GM12873 (cell line): ENCODE measurements around the gene PRKAR1A.

Experiments
- CTCF ChIP-seq: IDR thresholded peaks from 2 replicates; pipeline ENCODE4 v1.5.1; 2012; ENCODE audit warnings: low read depth, mild to moderate bottlenecking, moderate library complexity, low read length, control low read depth; ENCODE audit not compliant: insufficient read depth; ENCODE audit errors: missing control alignments

Gene PRKAR1A

DNA sequence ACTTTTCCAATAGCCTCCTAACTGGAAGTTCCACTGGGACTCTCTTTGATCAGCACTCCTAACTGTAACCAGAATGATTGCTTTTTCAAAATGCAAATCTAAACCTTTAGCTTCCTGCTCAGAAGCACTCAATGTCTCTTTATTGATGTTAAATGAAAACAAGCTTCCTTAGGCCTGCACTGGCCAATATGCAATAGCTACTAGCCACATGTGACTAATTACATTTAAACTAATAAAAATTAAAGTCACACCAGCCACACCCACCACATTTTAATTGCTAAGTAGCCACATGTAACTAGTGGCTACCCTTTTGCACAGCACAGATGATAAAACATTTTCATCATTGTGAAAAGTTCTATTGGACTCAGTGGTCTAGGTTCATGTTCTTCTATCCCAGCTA, 57.1 kb downstream of the PRKAR1A start:
- no peak for TF ChIP-seq CTCF

DNA sequence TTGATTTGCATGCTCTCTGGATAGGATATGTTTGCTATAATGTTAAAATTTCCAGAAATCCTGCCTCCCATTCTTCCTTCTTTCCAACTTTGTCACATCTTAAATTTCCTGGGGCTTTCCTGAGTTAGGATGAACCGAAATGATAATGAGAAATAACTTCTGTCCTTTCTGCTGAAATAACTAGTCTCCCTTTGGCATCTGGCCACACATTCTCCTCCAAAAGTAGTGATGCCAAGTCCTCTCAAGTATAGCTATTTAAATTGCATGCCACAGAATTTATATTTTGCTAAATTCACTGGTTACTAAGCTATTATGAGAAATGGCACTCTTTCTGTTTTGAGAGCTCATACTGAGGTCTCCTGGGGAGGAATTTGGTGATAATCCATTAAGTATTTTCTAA, 58.3 kb downstream of the PRKAR1A start:
- no peak for TF ChIP-seq CTCF

DNA sequence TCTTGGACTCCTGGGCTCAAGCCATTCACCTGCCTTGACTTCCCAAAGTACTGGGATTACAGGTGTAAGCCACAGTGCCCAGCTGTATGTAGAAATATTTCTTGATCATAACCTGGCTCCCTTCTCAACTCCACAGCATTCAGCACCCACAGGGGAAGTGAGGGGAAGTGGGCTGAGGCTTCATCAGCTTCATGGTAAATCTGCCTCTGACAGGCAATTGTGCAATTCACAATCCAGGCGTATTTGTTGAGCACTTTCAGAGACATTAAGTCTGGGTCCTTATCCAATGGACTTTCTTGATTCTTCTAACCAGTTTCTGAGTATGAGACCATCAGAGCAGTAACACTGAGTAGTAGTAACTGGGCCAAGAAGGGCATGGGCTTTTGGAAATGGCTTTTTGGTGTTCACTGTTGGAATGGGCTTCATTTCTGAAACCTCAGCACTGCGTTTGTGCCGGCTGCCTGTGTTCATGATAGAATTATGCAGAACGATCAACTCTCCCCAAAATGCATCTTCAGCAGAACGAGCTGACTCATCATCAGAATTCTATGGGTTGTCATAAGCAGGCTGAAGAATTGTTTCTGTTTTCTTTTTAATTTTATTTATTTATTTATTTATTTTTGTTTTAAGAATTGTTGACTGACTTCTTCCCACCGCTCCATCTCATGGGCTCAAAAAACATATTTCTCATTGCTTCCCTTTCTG, 60.1 kb downstream of the PRKAR1A start:
- TF ChIP-seq CTCF = no peak

DNA sequence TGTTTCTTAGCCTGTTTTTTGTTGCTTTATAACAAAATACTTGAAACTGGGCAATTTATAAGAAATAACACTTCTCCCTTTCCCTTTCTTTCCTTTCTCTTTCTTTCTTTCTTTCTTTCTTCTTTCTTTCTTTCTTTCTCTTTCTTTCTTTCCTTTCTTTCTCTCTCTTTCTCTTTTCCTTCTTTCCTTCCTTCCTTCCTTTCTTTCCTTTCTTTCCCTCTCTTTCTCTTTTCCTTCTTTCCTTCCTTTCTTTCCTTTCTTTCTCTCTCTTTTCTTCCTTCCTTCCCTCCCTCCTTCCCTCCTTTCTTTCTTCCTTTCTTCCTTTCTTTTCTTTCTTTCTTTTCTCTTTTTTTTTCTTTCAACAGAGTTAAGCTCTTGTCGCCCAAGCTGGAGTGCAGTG, 61.1 kb downstream of the PRKAR1A start:
- TF ChIP-seq CTCF = no peak

DNA sequence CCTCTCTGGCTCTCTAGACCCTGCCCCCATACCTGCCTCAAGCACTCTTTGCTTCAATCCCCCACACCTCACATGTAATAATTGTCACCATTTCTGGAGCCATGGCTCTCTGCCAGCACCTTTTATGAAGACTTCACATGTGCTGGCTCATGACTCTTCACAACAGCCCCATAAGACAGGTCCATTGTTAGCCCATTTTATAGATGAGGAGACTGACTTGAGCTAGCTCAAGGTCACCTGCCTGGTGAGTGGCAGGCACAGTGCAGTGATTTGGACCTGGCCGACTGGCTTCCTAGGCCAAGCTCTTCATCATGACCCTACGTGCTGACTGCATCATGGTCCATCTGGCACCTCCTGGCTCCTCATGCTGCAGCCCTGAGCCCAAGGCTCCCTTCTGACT, 63.9 kb downstream of the PRKAR1A start:
- TF ChIP-seq CTCF = no peak

DNA sequence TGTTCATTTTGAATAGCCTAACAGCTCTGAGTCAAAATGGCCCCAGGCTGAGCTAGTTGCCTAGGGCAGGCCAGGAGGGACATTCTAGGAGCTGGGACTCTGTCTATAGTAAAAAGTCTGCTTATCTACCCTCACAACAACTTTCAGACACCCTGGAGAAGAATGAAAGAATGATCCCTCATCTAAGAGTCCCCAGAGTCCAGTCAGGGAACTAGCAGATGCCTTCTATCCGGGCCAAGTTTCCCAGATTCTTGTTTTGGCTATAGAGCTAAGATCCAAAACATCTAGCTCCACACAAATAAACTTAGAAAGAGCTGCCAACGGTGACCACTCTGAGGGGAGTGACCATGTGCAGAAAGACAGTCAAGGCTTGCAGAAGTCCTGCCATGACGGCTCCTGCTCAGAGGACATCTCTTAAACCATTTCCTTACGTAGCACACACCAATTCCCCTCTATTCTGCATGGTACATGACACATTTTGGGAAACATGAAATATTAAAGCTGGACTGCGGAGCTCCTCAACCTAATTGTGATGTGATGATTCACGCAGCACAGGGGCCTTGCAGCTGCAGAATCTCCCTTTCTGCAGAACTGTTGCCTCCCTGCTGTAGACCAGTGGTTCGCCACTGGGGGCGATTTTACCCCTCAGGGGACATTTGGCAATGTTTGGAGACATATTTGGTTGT, 64.7 kb downstream of the PRKAR1A start:
- peak; percentile 29 for TF ChIP-seq CTCF

DNA sequence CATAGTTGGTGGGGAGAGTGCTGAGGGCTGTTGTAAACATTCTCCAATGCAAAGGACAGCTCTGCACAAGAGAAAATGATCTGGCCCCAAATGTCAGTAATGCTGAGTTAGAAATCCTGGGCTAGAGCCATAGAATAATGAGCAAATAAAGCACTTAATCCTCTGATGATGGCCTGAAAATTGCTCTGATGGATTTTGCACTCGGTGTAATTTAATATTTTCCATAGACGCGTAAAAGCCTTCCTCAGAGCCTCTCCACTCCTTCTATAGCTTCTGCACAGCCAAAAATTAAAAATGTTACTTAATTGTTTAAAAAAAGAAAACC, 65.2 kb downstream of the PRKAR1A start:
- no peak for TF ChIP-seq CTCF
